Osteocyte (in vitro differentiated cells): ENCODE data around the gene RAD51B. TPM values are rescaled to one million over a fixed set of nuclear protein-coding genes. Genes with fewer than 3 reads are reported as not detected.
"Not testable (repeated sequence)": the region's sequence is repeated elsewhere in the genome, so short reads cannot be mapped to it uniquely, and the experiment has no call there.

Source experiments
- DNase-seq: peaks from one replicate; pipeline ENCODE4 v3.0.0; 2021; ENCODE audit warnings: mixed read lengths; ENCODE audit not compliant: unreplicated experiment; ENCODE audit errors: extremely low spot score
- H3K27ac Mint-ChIP-seq: one replicate; pipeline ENCODE4 v1.8.0; 2021; ENCODE audit warnings: mild to moderate bottlenecking, mixed read lengths; ENCODE audit not compliant: unreplicated experiment
- H3K27me3 Mint-ChIP-seq: one replicate; pipeline ENCODE4 v1.8.0; 2021; ENCODE audit warnings: mixed read lengths; ENCODE audit not compliant: unreplicated experiment
- H3K36me3 Mint-ChIP-seq: one replicate; pipeline ENCODE4 v1.8.0; 2021; ENCODE audit warnings: mixed read lengths; ENCODE audit not compliant: unreplicated experiment
- H3K4me1 Mint-ChIP-seq: one replicate; pipeline ENCODE4 v1.8.0; 2021; ENCODE audit warnings: mixed read lengths; ENCODE audit not compliant: unreplicated experiment
- H3K4me3 Mint-ChIP-seq: one replicate; pipeline ENCODE4 v1.8.0; 2021; ENCODE audit warnings: mild to moderate bottlenecking, moderate library complexity, mixed read lengths; ENCODE audit not compliant: unreplicated experiment
- H3K9me3 Mint-ChIP-seq: one replicate; pipeline ENCODE4 v1.8.0; 2021; ENCODE audit warnings: mixed read lengths; ENCODE audit not compliant: unreplicated experiment
- CTCF ChIP-seq: fragments of 200-600 bp; sonication (generic); IDR thresholded peaks from 2 replicates; pipeline ENCODE4 v1.5.0; 2021; ENCODE audit warnings: antibody characterized with exemption, mild to moderate bottlenecking, moderate library complexity
- total RNA-seq: library from RNA; stranded (reverse); gene quantifications from 2 replicates; pipeline ENCODE4 v1.2.1, GENCODE V29; 2021

Gene RAD51B
- total RNA-seq, 1 donor from 2014 or later, result 12.7 TPM

DNA sequence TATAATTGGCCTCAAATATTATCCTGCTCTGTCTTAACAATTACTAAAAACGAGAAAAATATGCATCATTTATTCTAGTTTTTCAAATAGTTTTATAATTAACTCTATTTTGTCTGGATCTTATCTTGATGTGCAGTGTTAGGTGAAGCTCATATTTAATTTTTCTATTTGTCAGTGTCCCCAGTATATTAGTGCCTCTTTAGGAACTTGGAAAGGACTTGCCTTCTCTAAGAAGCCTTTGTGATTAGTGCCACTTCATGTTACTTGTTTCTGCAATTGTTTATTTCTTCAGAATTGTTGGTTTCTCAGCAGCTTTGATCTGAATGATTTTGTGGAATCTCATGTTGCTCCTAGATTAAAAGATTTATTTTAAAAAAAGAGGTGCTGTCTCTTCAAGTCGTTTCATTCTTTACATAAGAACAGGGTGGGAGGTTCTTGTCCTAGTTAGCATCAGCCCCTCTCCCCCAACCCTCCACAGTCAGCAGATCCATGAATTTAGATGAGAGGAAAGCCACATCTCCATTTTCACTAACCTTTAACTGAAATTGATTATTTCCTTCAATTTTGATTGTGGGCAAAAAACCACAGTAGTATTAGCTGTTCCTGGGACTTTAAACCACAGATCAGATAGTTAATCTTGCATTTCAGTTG, 434.4 kb downstream of the RAD51B start:
- no peak overlapping the region for H3K27ac Mint-ChIP-seq
- no peak for TF ChIP-seq CTCF

GRCh38 chr14:68254669-68255527, 435.3 kb downstream of the RAD51B start:
- no peaks in the 10 kb centered on the region for H3K36me3 Mint-ChIP-seq
- no peak overlapping the region for H3K4me3 Mint-ChIP-seq
- no peak for TF ChIP-seq CTCF
- H3K27ac Mint-ChIP-seq, result peak overlapping the region; percentile 75
- H3K4me1 Mint-ChIP-seq, result peaks cover 57% of the 10 kb centered on the region
- no peak for DNase-seq
- no peaks in the 10 kb centered on the region for H3K27me3 Mint-ChIP-seq
- no peaks in the 10 kb centered on the region for H3K9me3 Mint-ChIP-seq

More for the DNA sequence above, 434.4 kb downstream of the RAD51B start:
- no peaks in the 10 kb centered on the region for H3K9me3 Mint-ChIP-seq
- no peaks in the 10 kb centered on the region for H3K27me3 Mint-ChIP-seq
- peaks cover 66% of the 10 kb centered on the region for H3K4me1 Mint-ChIP-seq
- no peak overlapping the region for H3K4me3 Mint-ChIP-seq
- DNase-seq, result no peak
- H3K36me3 Mint-ChIP-seq, result no peaks in the 10 kb centered on the region

GRCh38 chr14:68255693-68256178, 436.2 kb downstream of the RAD51B start:
- no peak for TF ChIP-seq CTCF
- Mint-ChIP-seq H3K36me3 (no peaks in the 10 kb centered on the region), H3K4me1 (peaks cover 49% of the 10 kb centered on the region), H3K27me3 (no peaks in the 10 kb centered on the region), H3K4me3 (no peak overlapping the region), H3K27ac (peak overlapping the region; percentile 68), H3K9me3 (no peaks in the 10 kb centered on the region)
- no peak for DNase-seq

DNA sequence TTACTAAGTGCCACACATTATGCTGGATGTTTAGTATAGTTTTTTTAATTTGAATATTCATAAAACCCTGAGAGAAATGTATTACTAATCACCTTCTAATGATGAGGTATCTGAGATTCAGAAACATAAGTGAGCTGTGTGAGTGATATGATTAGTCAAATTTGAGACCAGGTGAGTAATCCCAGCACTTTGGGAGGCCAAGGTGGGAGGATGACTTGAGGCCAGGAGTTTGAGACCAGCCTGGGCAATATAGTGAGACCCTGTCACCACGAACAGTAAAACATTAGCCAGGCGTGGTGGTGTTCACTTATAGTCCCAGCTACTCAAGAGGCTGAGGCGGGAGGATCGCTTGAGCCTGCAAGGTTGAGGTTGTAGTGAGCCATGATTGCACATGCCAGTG, 438.4 kb downstream of the RAD51B start:
- H3K4me3 Mint-ChIP-seq, result no peak overlapping the region
- H3K36me3 Mint-ChIP-seq, result no peaks in the 10 kb centered on the region
- H3K4me1 Mint-ChIP-seq, result peaks cover 39% of the 10 kb centered on the region
- no peak for TF ChIP-seq CTCF
- H3K27me3 Mint-ChIP-seq, result no peaks in the 10 kb centered on the region
- no peak for DNase-seq
- no peak overlapping the region for H3K27ac Mint-ChIP-seq
- H3K9me3 Mint-ChIP-seq, result no peaks in the 10 kb centered on the region

DNA sequence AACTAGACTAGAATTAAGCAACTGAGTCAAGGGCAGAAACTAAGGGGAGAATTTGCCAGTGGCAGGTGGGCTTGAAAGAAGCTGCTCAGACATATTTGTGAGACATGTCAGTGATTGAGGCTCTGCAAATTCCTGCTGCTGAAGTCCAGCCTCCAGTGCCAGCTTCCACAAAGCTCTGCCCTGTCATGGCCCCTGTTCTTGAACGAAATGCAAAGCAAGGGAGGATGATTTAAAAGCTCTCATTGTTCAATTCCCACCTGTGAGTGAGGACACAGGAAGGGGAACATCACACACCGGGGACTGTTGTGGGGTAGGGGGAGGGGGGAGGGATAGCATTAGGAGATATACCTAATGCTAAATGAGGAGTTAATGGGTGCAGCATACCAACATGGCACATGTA, 439.4 kb downstream of the RAD51B start:
- H3K36me3 Mint-ChIP-seq, H3K4me3 Mint-ChIP-seq, H3K27me3 Mint-ChIP-seq, DNase-seq, H3K9me3 Mint-ChIP-seq, H3K27ac Mint-ChIP-seq: not testable (repeated sequence)
- peaks cover 35% of the 10 kb centered on the region for H3K4me1 Mint-ChIP-seq
